HG03060 (cell line): ENCODE results near the gene BRD7.
"Not testable (repeated sequence)": the region's sequence is repeated elsewhere in the genome, so short reads cannot be mapped to it uniquely, and the experiment has no call there.

Experiments used
- ATAC-seq: cut with Tn5 transposase; IDR thresholded peaks from one replicate; pipeline ENCODE4 v1.9.1; 2021; ENCODE audit warnings: low read depth, moderate number of reproducible peaks; ENCODE audit not compliant: unreplicated experiment

The BRD7 gene

GRCh38 chr16:50360033-50360778, 8.6 kb downstream of the BRD7 start:
- no peak for ATAC-seq

DNA sequence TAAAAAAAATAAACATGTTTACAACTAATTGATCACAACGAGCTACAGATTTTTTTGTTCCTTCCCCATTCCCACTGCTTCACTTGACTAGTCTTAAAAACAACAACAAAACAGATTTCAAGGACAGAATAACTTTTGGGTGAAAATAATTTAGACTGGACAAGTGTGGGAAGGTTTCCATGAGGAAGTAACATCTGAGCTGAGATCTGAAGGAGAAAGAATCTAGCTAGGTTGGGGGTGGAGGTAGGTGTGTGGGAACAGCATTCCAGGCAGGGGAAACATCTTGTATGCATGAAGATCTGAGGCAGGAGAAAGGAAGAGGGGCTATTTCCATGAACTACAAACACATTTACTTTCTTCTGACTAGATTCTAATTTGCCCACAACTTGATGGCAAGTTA, 9.2 kb downstream of the BRD7 start:
- no peak for ATAC-seq

DNA sequence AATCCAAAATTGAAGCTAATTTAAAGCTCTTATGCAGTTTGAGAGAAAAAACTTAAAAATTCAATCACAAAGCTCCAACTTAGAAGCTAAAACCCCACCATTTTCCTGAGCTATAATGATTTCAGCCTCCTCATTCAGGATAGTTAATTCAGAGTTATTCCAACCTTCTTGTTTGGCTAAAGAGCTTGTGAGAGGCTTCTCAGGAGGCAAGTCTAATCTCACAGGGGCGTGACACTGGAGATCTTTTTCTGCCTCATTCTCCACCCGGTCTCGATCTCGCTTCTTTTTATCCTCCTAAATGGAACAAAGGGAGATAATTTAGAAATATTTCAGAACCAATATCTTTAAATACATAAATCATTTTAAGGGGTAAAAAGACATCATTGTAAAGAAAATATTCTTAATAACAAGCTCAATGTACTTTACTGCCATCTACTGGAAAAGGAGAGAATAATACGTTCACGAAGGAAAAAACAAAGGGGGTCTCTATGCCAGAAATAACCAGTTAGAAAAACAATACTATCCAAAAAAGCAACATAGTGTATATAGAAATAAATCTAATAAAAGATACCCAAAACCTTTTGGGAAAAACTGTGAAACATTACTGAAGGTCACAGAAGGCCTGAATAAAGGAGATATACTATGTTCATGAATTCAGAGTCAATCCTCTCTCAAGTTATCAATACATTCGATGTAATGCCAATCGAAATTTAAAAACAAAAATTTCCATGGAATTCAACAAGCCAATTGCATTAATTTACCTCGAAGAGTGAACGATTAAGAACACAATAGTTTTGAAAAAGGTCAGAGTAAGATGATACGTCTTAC, 13.9 kb downstream of the BRD7 start:
- ATAC-seq: no peak

DNA sequence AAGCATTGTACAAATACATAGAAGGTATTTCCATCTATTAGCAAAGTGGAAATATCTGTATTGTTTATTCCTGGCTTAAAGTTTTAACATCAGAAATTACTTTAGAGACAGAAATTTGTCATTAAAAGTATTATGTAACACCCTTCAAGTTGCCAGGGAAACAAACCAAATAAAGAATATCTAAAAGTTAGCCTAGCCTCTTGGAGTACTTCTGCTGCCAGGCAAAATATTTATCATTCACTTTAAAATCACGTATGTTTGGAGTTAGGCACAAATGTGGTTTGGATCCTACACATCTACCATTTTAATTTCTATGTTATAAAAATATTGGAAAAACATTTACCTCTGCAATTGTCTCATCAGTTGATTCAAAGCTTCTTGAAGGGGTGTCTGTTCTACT, 14.7 kb downstream of the BRD7 start:
- ATAC-seq: no peak

GRCh38 chr16:50351952-50352351, 16.8 kb downstream of the BRD7 start:
- ATAC-seq: no peak

- no peak for ATAC-seq
These were observed 17.7 kb downstream of the BRD7 start for GRCh38 chr16:50351116-50351515.

DNA sequence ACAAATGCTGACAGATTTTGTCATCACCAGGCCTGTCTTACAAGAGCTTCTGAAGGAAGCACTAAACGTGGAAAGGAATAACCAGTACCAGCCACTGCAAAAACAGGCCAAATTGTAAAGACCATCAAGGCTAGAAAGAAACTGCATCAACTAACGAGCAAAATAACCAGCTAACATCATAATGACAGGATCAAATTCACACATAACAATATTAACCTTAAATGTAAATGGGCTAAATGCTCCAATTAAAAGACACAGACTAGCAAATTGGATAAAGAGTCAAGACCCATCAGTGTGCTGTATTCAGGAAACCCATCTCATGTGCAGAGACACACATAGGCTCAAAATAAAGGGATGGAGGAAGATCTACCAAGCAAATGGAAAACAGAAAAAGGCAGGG, 23.6 kb downstream of the BRD7 start:
- ATAC-seq: not testable (repeated sequence)

- ATAC-seq: not testable (repeated sequence)
These were observed 25.2 kb downstream of the BRD7 start for GRCh38 chr16:50343566-50343965.

GRCh38 chr16:50340578-50340977, 28.2 kb downstream of the BRD7 start:
- ATAC-seq: no peak

DNA sequence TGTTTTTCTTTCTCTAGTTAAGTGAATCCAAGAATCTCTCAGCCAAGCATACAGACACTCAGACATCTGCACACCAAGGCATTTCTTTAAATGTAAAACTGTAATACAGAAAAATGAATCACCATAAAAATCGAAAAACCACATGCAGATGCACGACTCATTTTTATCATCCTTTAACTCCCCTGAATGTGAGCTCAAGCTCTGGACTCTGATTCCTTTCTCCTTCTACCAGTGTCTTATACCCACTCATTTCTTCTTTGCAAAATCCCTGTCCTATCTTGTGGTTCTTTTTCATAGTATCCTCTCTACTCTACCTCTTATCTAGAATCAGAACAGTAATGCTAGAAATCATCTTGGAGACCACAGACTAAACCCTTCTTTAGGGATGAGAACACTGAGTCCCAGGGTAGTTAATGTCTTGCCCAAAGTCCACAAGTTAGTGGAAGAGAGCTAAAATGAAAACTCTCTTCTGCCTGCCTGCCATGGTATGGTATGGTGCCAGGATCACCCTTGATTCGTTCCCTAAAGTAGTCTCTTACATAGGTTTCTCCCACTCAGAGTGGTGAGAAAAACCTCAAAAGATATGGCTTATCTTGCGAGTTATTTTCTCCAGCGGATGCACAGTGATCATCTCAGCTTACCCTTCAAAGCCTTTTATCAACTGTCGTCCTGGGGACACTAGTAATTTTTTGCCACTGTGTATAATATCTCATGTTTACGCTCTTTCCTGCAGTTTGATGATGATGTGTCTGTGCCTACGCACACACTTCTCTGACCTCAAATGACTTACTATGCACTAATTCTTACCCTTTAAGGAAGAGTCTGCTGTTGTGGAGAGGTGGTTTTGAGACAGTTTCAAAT, 30.2 kb downstream of the BRD7 start:
- ATAC-seq: no peak

GRCh38 chr16:50336884-50337283, 31.9 kb downstream of the BRD7 start:
- ATAC-seq: no peak

DNA sequence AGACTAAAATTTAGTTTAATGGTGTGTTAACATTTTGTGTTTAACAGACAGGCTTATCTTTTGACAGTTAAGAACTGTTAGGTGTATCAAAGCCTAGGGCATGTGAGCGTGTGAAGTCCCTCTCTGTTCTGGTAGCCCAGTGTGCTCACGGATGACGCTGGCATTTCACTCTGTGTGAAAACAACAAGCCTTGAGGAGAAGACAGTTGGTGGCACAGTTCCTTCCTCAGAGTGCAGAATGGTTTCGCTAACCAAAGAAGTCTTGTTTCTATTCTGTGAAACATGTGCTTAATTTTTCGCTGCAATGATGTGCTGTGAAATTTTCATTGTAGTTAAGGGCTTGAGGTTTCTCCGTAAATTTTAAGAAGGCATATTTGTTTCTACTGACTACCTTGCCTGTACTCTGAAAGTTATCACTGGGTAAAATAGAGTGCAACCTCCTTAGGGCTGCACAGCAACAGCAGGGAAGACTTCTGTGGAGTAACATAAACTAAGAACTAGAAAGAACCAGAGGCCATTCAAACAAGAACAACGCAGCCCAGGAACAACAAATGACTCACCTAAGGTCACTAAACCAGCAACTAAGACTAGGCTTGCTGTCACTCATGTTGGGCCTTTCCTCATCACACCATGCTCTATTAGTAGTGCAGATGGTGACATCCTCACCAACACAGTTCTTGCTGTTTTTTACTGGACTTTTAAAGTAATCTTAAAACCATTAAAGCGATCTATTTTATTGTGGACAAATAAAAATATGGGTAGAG, 33.4 kb downstream of the BRD7 start:
- ATAC-seq: no peak

DNA sequence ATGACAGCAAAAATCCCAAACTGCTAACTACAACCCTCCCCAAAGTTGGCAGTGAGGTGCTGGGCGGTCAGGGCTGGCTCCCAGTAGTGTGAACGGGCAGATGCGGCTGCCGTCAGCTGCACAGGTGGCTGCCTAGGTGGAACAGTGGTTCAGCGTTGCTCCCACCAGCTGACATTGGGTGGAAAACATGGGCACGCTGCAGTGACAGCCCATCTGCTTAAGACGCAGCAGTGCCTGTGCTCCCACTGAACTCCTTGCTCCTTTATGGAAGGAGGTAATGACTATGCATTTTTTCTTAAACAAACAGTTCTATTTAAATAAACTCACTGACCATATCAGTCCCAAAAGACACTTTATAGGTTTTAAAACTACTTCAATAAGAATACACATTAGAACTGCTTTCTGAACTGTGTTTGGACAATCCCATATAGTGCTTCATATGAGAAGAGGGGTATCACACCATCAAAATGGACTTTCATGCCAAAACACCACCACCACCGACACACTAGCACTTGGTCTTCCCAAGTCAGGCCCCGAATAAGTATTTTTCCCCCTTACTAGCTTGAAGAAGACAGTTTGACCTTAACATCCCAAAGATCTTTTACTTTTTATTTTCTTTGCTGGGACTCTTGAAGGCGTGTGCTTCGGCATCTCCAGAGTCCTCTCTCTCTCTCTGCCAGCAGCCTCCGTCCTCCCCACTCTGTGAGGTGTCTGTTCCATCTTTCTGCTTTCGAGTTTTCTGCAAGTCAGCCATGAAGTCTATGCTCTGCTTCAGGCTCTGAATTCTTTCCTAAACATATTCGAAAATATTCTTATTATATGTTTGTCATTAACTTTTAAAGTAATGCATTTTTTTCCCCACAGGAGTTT, 34.4 kb downstream of the BRD7 start:
- no peak for ATAC-seq

DNA sequence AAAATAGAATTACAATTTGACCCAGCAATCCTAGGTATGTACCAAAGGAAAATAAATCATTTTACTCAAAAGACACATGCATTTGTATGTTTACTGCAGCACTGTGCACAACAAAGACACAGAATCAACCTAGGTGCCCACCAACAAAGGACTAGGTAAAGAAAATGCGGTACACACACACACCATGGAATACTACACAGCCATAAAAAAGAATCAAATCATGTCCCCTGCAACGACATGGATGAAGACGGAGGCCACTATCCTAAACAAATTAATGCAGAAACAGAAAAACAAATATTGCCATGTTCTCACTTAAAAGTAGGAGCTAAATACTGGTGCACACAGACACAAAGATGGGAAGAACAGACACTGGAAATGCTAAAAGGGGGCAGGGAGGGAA, 36.2 kb downstream of the BRD7 start:
- no peak for ATAC-seq

DNA sequence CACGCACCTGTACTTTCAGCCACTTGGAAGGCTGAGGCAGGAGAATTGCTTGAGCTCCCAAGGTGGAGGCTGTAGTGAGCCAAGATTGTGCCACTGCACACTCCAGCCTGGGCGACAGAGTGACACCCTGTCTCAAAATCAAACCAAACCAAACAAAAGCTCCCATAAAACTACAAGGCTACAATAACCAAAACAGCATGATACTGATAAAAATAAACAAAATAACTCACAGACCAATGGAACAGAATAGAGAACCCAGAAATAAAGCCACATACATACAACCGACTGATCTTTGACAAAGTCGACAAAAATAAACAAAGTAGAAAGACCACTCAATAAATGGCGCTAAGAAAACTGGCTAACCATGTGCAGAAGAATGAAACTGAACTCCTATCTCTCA, 37.2 kb downstream of the BRD7 start:
- ATAC-seq: no peak

GRCh38 chr16:50329446-50330189, 39.2 kb downstream of the BRD7 start:
- ATAC-seq: no peak

DNA sequence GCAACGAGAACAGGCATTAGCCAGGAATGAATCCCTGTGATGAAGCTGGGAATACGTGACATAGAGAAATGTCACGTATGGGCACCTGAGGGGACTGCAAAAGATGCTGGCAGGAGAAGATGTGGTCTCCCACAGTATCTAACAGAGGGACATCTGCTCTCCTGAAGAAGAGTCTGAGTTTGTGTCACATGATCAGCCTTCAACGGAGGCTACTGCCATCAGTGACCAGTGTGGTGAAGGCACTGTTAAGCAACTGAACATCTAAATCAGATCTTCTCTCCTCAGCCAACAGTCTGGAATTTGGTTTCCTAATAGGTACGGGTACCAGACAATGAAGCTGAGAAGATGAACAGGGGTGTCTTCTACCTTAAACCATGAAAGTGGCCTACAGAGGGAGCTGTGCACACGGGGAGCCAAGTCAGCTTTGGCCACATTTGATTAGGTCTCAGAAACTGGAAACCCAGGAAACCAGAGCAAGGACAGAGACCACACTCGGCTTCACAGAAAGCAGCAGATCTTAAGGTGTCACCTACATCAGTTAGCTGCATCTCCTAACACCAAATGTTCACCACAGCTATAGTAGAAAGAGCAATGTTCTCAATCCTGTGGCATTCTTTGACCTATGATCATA, 41.8 kb downstream of the BRD7 start:
- ATAC-seq: no peak

- no peak for ATAC-seq
These were observed 42.5 kb downstream of the BRD7 start for GRCh38 chr16:50326264-50326663.
